NCI-H187 treated with DMSO at 0.1 percent for 48 hours (cell line): ENCODE data around the gene SAAL1.
"Not testable (repeated sequence)": the region's sequence is repeated elsewhere in the genome, so short reads cannot be mapped to it uniquely, and the experiment has no call there.

Experiments
- DNase-seq: peaks from one replicate; lab custom pipeline; 2025; lab: John Stamatoyannopoulos, UW

The SAAL1 gene, protein sequence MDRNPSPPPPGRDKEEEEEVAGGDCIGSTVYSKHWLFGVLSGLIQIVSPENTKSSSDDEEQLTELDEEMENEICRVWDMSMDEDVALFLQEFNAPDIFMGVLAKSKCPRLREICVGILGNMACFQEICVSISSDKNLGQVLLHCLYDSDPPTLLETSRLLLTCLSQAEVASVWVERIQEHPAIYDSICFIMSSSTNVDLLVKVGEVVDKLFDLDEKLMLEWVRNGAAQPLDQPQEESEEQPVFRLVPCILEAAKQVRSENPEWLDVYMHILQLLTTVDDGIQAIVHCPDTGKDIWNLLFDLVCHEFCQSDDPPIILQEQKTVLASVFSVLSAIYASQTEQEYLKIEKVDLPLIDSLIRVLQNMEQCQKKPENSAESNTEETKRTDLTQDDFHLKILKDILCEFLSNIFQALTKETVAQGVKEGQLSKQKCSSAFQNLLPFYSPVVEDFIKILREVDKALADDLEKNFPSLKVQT

GRCh38 chr11:18105802-18106574, at the start of gene SAAL1:
Gene SAAL1, minus strand, starts transcription at chr11:18106082. Its CDS starts 41 bp downstream, at chr11:18106041.
- peak; percentile 13 for DNase-seq

DNA sequence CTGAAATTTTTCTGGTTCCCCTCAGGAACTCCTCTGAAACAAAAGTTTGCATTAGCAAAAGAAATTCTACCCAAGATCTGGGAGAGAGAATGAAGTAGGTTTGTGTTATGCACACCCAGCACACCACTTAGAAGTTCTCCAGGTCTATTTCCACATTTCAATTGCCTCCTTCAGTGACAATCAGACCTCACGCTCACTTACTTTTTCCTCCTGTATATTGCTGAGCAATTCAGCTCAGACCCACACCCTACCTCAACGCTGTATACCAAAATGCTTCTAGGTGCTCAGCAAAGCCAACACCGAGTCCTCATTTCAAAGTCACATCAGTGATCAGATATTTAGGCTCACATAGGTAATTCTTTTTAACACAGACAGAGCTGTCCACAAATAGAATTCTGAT, 45.7 kb upstream of the SAAL1 start:
- DNase-seq, result no peak

GRCh38 chr11:18145837-18146236, 40.0 kb upstream of the SAAL1 start:
- DNase-seq, result no peak

DNA sequence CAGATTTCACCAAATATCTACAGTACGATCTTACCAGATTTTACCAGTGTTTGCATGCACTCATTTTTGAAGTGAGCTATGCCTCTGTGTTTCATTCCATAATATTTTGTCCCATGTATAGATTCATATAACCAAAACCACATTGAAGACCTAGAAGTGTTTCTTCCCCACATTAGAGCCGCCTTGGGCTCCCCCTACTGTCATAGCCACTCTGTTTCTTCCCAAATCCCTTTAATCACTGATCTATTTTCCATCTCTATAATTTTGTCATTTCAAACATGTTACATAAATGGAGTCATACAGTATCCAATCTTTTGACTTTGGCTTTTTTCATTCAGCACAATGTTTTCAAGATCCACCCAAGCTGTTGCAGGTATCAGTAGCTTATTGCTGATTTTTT, 39.1 kb upstream of the SAAL1 start:
- DNase-seq, result no peak

DNA sequence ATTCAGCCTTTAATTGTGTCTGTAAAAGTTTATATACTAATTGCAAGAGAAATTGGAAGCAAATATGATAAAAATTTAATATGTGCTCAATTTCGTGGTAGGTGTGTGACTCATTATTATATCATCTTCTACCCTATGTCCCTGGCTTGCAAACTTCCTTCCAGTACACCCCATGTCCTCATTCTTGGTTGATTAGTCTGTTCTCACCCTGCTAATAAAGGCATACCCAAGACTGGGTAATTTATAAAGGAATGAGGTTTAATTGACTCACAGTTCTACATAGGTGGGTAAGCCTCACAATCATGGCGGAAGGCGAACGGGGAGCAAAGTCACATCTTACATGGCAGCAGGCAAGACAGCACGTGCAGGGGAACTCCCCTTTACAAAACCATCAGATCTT, 38.4 kb upstream of the SAAL1 start:
- DNase-seq, result no peak

- DNase-seq, result no peak
Measured at GRCh38 chr11:18140145-18140544, 34.3 kb upstream of the SAAL1 start.

GRCh38 chr11:18137186-18137800, 31.4 kb upstream of the SAAL1 start:
- no peak for DNase-seq

DNA sequence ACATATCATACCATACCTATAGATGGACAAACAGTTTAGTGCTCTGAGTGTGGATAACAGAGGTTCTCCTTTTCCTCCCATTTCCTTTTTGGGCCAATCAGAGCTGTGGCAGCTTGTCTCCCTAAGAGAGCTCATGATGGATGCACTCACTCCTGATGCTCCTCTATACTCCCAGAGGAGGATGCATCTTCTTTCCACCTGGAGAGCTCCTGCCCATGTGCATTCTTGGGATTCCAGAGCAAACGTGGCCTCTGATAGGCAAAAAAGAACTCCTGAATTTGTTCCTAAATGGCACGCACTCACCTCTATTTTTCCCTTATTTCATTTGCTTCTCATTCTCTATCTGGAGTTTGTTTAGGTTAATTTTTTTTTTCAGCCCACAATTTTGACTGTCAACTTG, 29.4 kb upstream of the SAAL1 start:
- DNase-seq, result no peak

GRCh38 chr11:18132341-18132740, 26.5 kb upstream of the SAAL1 start, which contains the start of gene MRGPRX3:
Gene MRGPRX3, plus strand, starts transcription at chr11:18132571. Its CDS starts 4,632 bp downstream, at chr11:18137203.
- DNase-seq, result no peak

DNA sequence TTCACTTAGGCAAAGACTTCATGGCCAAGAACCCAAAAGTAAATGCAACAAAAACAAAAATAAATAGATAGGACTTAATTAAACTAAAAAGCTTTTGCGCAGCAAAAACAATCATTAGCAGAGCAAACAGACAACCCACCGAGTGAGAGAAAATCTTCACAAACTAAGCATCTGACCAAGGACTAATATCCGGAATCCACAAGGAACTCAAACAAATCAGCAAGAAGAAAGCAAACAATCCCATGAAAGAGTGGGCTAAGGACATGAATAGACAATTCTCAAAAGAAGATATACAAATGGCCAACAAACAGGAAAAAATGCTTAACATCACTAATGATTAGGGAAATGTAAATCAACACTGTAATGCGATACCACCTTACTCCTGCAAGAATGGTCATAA, 25.2 kb upstream of the SAAL1 start:
- DNase-seq, result not testable (repeated sequence)

DNA sequence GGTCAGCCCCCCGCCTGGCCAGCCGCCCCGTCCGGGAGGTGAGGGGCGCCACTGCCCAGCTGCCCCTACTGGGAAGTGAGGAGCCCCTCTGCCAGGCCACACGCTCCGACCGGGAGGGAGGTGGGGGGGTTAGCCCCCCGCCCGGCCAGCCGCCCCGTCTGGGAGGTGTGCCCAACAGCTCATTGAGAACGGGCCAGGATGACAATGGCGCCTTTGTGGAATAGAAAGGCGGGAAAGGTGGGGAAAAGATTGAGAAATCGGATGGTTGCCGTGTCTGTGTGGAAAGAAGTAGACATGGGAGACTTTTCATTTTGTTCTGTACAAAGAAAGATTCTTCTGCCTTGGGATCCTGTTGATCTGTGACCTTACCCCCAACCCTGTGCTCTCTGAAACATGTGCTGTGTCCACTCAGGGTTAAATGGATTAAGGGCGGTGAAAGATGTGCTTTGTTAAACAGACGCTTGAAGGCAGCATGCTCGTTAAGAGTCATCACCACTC, 15.5 kb upstream of the SAAL1 start:
- not testable (repeated sequence) for DNase-seq

DNA sequence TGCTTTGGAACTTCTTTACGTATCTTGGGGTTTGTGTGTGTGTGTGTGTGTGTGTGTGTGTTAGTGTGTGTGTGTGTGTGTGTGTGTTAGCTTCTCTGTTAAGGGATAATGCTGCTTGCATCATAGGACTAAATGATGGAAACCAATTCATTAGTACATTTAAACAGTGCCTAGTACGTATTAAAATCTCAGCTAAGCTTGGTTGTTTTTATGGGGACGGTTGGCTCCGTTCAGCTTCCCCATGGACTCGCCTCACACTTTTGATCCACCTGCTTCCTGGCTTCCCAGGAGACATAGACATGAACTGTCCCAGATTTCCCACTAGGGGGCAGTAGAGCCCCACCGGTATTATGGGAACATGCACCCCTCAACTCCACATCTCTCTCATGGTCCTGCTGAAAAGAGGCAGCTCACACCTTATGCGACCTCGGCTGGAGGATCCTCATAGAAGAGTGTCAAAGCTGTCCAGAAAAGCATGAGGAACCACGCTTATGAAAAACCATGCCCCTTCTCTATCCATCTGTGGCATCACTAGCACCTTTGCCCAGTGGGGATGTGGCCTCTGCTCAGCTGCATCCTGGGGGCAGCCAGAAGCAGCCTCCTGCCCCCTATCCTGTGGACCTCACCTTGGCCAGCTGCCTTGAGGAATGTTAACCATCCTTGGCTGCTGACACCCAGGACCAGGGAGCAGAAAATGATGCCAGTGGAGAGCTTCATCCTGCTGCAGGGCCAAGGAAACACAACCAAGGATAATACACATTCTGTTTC, 9.7 kb upstream of the SAAL1 start:
- DNase-seq, result peak; percentile 38

GRCh38 chr11:18111005-18111404, 5.1 kb upstream of the SAAL1 start:
- no peak for DNase-seq

DNA sequence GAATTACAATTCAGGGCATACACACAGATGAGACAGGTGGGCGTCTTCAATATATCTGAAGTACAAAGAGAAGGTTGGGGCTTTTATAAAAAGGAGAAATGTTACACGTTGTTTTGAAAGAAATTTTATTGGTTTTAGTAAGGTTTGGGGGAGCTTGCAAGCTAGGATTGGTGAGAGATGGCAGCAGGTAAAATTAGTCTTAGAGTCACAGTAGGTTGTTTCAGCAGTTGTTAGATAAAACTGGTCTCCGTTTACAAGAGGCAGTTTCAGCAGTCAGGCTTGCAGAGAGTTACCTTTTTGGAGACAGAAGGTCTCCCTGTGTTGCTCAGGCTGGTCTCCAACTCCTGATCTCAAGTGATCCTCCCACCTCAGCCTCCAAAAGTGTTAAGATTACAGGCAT, 2.4 kb upstream of the SAAL1 start:
- DNase-seq, result no peak

- no peak for DNase-seq
Measured at GRCh38 chr11:18106688-18107087, 806 bp upstream of the SAAL1 start.

GRCh38 chr11:18105086-18105801, 638 bp downstream of the SAAL1 start:
- DNase-seq, result no peak

GRCh38 chr11:18100926-18101656, 4.8 kb downstream of the SAAL1 start:
- DNase-seq, result no peak

DNA sequence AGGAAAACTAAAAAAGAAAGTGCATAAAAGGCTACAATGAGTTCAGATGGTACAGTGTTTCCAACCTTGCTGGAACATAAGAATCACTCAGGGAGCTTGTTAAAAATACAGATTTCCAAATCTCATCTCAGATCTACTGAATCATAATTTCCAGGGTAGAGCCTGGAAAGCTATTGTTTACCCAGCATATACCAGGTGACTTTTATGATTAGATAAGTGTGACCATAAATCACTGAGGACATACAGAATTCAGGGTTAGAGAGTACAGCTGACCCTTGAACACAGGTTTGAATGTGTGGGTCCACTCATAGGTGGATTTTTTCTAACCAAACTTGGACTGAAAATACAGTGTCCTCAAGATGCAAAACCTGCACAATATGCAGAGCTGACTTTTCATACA, 11.9 kb downstream of the SAAL1 start:
- no peak for DNase-seq

- DNase-seq, result no peak
Measured at GRCh38 chr11:18091731-18092130, 14.2 kb downstream of the SAAL1 start.

GRCh38 chr11:18088966-18089365, 16.9 kb downstream of the SAAL1 start:
- DNase-seq, result no peak
